ENCODE measurements around the gene MARK1. TPM values are rescaled to one million over a fixed set of nuclear protein-coding genes. Genes with fewer than 3 reads are reported as not detected.

MARK1 gene
- total and polyA plus RNA-seq, 2 experiments from 2014 or later = 11.1 to 13.6 TPM

DNA sequence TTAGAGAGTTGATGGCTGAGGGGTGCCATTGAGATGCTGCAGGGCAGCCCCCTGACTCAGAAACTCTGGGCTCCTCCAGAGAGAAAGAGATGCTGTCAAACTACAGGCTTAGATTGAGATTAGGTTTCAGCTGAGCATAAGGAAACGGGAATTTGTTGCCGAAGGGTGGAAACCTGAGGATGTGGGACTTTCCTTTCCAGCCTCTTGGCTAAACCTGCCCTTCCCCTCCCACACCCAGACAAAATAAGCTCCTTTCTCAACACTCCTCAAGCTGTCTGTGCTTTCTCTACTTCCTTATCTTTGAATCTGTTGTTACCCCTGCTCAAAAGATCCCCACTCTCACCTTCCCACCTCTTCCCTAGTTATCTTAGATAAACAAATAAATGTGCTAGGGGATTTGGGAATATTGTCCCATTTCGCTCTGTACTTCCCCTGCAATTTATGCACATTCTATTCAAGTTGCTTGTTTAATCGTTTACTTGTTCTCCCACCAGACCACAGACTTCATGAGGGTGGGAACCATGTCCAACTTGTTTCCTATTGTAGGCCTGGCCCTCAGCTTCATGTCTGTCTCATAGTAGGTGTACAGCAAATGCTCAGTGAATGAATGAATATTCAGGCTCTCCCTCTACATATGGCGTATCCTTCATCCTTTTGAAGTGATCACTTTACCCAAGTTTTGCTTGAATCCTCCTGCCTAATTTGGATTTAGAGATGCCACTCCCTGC, 30.6 kb upstream of the MARK1 start (continued):
- TF ChIP-seq CREB1 (CRISPR knock-in tag; IDR thresholded peaks at IDR 0.05; ENCODE audit: low read depth) (no peak), ZNF331 (CRISPR knock-in tag; IDR thresholded peaks at IDR 0.05; ENCODE audit: low read depth) (no peak), EZH2 (IDR thresholded peaks at IDR 0.05; ENCODE audit: low read depth, unreplicated experiment) (no peak), STAT1 (IDR thresholded peaks at IDR 0.05; ENCODE audit: unreplicated experiment) (no peak), JUNB (IDR thresholded peaks at IDR 0.05; ENCODE audit: unreplicated experiment) (no peak), ZNF114 (CRISPR knock-in tag; IDR thresholded peaks at IDR 0.05) (no peak), EZH2phosphoT487 (IDR thresholded peaks at IDR 0.05; ENCODE audit: unreplicated experiment) (no peak)

DNA sequence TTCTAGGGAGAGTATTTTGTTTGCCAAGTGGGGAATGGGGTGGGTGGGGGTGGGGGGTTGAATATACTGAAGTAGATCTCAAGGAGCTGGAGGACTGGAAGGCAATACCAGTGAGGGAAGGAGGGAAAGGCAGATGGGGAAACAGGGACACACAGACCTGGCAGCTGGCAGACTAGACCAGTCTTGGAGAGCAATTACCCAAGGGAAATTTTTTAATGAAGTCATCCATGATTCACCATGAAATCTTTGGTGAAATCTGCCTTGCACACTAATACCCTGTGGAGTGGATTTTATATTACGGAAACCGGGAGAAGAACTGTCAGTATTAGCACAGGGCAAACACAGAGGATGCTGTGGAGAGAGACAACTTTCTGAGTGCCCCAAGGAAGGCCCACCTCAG, 29.7 kb upstream of the MARK1 start:
- H3K36me3 Mint-ChIP-seq (ENCODE audit: low read depth) = no peaks in the 10 kb centered on the region
- H3K4me1 ChIP-seq (ENCODE audit: insufficient read depth) = no peaks in the 10 kb centered on the region
- H3K27me3 Mint-ChIP-seq (ENCODE audit: insufficient read depth, low read depth, poor library complexity) = peaks cover 2% of the 10 kb centered on the region
- no peaks in the 10 kb centered on the region for H3K27me3 ChIP-seq (ENCODE audit: insufficient read depth)
- H3K9me3 Mint-ChIP-seq = no peaks in the 10 kb centered on the region
- no peak for ATAC-seq
- H3K4me3 ChIP-seq = no peak overlapping the region
- H2AFZ ChIP-seq = no peak overlapping the region
- H3K79me2 ChIP-seq (replicated peaks; ENCODE audit: insufficient read depth) = no peaks in the 10 kb centered on the region
- H3K4me1 Mint-ChIP-seq = no peaks in the 10 kb centered on the region
- no peaks in the 10 kb centered on the region for H3K36me3 ChIP-seq (ENCODE audit: insufficient read depth)
- no peaks in the 10 kb centered on the region for H3F3A ChIP-seq (replicated peaks; ENCODE audit: low read depth)
- H3K9me2 ChIP-seq (ENCODE audit: insufficient read depth) = no peaks in the 10 kb centered on the region
- no peak overlapping the region for H3K4me2 ChIP-seq
- H3K27ac Mint-ChIP-seq = no peak overlapping the region
- no peak overlapping the region for H3K4me3 Mint-ChIP-seq
- no peak for DNase-seq (ENCODE audit: low spot score)
- H4K20me1 ChIP-seq (replicated peaks; ENCODE audit: insufficient read depth) = no peaks in the 10 kb centered on the region
- no peak overlapping the region for H3K27ac ChIP-seq (ENCODE audit: low read depth)
- TF ChIP-seq JUNB (IDR thresholded peaks at IDR 0.05; ENCODE audit: unreplicated experiment) (no peak), EZH2 (IDR thresholded peaks at IDR 0.05; ENCODE audit: low read depth, unreplicated experiment) (no peak), CREB1 (CRISPR knock-in tag; IDR thresholded peaks at IDR 0.05; ENCODE audit: low read depth) (no peak), ZNF331 (CRISPR knock-in tag; IDR thresholded peaks at IDR 0.05; ENCODE audit: low read depth) (no peak), NANOG (IDR thresholded peaks at IDR 0.05; ENCODE audit: borderline replicate concordance) (no peak)
- TF ChIP-seq, protein P1, sequence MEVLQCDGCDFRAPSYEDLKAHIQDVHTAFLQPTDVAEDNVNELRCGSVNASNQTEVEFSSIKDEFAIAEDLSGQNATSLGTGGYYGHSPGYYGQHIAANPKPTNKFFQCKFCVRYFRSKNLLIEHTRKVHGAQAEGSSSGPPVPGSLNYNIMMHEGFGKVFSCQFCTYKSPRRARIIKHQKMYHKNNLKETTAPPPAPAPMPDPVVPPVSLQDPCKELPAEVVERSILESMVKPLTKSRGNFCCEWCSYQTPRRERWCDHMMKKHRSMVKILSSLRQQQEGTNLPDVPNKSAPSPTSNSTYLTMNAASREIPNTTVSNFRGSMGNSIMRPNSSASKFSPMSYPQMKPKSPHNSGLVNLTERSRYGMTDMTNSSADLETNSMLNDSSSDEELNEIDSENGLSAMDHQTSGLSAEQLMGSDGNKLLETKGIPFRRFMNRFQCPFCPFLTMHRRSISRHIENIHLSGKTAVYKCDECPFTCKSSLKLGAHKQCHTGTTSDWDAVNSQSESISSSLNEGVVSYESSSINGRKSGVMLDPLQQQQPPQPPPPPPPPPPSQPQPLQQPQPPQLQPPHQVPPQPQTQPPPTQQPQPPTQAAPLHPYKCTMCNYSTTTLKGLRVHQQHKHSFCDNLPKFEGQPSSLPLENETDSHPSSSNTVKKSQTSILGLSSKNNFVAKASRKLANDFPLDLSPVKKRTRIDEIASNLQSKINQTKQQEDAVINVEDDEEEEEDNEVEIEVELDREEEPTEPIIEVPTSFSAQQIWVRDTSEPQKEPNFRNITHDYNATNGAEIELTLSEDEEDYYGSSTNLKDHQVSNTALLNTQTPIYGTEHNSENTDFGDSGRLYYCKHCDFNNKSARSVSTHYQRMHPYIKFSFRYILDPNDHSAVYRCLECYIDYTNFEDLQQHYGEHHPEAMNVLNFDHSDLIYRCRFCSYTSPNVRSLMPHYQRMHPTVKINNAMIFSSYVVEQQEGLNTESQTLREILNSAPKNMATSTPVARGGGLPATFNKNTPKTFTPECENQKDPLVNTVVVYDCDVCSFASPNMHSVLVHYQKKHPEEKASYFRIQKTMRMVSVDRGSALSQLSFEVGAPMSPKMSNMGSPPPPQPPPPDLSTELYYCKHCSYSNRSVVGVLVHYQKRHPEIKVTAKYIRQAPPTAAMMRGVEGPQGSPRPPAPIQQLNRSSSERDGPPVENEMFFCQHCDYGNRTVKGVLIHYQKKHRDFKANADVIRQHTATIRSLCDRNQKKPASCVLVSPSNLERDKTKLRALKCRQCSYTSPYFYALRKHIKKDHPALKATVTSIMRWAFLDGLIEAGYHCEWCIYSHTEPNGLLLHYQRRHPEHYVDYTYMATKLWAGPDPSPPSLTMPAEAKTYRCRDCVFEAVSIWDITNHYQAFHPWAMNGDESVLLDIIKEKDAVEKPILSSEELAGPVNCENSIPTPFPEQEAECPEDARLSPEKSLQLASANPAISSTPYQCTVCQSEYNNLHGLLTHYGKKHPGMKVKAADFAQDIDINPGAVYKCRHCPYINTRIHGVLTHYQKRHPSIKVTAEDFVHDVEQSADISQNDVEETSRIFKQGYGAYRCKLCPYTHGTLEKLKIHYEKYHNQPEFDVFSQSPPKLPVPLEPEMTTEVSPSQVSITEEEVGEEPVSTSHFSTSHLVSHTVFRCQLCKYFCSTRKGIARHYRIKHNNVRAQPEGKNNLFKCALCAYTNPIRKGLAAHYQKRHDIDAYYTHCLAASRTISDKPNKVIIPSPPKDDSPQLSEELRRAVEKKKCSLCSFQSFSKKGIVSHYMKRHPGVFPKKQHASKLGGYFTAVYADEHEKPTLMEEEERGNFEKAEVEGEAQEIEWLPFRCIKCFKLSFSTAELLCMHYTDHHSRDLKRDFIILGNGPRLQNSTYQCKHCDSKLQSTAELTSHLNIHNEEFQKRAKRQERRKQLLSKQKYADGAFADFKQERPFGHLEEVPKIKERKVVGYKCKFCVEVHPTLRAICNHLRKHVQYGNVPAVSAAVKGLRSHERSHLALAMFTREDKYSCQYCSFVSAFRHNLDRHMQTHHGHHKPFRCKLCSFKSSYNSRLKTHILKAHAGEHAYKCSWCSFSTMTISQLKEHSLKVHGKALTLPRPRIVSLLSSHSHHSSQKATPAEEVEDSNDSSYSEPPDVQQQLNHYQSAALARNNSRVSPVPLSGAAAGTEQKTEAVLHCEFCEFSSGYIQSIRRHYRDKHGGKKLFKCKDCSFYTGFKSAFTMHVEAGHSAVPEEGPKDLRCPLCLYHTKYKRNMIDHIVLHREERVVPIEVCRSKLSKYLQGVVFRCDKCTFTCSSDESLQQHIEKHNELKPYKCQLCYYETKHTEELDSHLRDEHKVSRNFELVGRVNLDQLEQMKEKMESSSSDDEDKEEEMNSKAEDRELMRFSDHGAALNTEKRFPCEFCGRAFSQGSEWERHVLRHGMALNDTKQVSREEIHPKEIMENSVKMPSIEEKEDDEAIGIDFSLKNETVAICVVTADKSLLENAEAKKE (CRISPR knock-in tag; IDR thresholded peaks at IDR 0.05) = no peak
- TF ChIP-seq, protein P2, sequence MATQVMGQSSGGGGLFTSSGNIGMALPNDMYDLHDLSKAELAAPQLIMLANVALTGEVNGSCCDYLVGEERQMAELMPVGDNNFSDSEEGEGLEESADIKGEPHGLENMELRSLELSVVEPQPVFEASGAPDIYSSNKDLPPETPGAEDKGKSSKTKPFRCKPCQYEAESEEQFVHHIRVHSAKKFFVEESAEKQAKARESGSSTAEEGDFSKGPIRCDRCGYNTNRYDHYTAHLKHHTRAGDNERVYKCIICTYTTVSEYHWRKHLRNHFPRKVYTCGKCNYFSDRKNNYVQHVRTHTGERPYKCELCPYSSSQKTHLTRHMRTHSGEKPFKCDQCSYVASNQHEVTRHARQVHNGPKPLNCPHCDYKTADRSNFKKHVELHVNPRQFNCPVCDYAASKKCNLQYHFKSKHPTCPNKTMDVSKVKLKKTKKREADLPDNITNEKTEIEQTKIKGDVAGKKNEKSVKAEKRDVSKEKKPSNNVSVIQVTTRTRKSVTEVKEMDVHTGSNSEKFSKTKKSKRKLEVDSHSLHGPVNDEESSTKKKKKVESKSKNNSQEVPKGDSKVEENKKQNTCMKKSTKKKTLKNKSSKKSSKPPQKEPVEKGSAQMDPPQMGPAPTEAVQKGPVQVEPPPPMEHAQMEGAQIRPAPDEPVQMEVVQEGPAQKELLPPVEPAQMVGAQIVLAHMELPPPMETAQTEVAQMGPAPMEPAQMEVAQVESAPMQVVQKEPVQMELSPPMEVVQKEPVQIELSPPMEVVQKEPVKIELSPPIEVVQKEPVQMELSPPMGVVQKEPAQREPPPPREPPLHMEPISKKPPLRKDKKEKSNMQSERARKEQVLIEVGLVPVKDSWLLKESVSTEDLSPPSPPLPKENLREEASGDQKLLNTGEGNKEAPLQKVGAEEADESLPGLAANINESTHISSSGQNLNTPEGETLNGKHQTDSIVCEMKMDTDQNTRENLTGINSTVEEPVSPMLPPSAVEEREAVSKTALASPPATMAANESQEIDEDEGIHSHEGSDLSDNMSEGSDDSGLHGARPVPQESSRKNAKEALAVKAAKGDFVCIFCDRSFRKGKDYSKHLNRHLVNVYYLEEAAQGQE (IDR thresholded peaks at IDR 0.05; ENCODE audit: unreplicated experiment) = no peak
- TF ChIP-seq, protein P3, sequence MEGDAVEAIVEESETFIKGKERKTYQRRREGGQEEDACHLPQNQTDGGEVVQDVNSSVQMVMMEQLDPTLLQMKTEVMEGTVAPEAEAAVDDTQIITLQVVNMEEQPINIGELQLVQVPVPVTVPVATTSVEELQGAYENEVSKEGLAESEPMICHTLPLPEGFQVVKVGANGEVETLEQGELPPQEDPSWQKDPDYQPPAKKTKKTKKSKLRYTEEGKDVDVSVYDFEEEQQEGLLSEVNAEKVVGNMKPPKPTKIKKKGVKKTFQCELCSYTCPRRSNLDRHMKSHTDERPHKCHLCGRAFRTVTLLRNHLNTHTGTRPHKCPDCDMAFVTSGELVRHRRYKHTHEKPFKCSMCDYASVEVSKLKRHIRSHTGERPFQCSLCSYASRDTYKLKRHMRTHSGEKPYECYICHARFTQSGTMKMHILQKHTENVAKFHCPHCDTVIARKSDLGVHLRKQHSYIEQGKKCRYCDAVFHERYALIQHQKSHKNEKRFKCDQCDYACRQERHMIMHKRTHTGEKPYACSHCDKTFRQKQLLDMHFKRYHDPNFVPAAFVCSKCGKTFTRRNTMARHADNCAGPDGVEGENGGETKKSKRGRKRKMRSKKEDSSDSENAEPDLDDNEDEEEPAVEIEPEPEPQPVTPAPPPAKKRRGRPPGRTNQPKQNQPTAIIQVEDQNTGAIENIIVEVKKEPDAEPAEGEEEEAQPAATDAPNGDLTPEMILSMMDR (conservative IDR thresholded peaks at IDR 0.05; ENCODE audit: low read depth in 2 of 2) = no peak
- TF ChIP-seq, protein P4, sequence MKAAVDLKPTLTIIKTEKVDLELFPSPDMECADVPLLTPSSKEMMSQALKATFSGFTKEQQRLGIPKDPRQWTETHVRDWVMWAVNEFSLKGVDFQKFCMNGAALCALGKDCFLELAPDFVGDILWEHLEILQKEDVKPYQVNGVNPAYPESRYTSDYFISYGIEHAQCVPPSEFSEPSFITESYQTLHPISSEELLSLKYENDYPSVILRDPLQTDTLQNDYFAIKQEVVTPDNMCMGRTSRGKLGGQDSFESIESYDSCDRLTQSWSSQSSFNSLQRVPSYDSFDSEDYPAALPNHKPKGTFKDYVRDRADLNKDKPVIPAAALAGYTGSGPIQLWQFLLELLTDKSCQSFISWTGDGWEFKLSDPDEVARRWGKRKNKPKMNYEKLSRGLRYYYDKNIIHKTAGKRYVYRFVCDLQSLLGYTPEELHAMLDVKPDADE (IDR thresholded peaks at IDR 0.05) = no peak
